Fibroblast of the aortic adventitia (primary cell): ENCODE results near the gene DMRTB1. TPM values are rescaled to one million over a fixed set of nuclear protein-coding genes. Genes with fewer than 3 reads are reported as not detected.
A peak's percentile ranks its signal among the peaks of the same experiment; 100 is the strongest.

ENCODE experiments used
- DNase-seq: peaks from one replicate; pipeline ENCODE4 v3.0.0-alpha.2; 2010; ENCODE audit warnings: low read depth
- H3K4me3 ChIP-seq: 2 replicates; pipeline ENCODE4 v1.5.1; 2011; ENCODE audit warnings: low read depth, mild to moderate bottlenecking, control low read depth, low read length, moderate library complexity
- total RNA-seq: library from RNA; depleted of rRNA; stranded (reverse); fragments of >200 nt; gene quantifications from 2 replicates; pipeline ENCODE4 v1.2.3, GENCODE V29; 2012; ENCODE audit warnings: low replicate concordance
- TF ChIP-seq, protein P1 (sequence below): IDR thresholded peaks from 2 replicates; pipeline ENCODE4 v1.5.1; 2011; ENCODE audit warnings: mild to moderate bottlenecking, low read length, control low read depth, inconsistent platforms; ENCODE audit not compliant: insufficient read depth

The DMRTB1 gene
- total RNA-seq, 1 donor = not detected

DNA sequence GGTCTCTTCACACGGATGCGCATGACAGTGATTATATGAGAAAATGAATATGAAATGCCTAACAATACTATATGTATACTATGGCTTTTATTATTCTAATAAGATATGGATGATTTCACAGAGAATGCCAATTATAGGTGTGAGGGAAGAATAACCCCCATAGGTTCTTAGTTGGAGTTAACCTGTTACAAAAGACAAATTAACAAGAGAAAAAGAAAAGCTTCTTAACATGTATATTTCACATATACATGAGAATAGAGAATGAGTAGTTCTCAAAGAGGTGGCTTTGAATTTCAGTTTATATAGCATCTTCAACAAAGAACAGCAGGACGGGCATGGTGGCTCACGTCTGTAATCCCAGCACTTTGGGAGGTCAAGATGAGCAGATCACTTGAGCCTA is 24.0 kb upstream of the DMRTB1 start:
- TF ChIP-seq, protein P1, sequence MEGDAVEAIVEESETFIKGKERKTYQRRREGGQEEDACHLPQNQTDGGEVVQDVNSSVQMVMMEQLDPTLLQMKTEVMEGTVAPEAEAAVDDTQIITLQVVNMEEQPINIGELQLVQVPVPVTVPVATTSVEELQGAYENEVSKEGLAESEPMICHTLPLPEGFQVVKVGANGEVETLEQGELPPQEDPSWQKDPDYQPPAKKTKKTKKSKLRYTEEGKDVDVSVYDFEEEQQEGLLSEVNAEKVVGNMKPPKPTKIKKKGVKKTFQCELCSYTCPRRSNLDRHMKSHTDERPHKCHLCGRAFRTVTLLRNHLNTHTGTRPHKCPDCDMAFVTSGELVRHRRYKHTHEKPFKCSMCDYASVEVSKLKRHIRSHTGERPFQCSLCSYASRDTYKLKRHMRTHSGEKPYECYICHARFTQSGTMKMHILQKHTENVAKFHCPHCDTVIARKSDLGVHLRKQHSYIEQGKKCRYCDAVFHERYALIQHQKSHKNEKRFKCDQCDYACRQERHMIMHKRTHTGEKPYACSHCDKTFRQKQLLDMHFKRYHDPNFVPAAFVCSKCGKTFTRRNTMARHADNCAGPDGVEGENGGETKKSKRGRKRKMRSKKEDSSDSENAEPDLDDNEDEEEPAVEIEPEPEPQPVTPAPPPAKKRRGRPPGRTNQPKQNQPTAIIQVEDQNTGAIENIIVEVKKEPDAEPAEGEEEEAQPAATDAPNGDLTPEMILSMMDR = no peak
- no peak for DNase-seq
- H3K4me3 ChIP-seq = no peak overlapping the region

DNA sequence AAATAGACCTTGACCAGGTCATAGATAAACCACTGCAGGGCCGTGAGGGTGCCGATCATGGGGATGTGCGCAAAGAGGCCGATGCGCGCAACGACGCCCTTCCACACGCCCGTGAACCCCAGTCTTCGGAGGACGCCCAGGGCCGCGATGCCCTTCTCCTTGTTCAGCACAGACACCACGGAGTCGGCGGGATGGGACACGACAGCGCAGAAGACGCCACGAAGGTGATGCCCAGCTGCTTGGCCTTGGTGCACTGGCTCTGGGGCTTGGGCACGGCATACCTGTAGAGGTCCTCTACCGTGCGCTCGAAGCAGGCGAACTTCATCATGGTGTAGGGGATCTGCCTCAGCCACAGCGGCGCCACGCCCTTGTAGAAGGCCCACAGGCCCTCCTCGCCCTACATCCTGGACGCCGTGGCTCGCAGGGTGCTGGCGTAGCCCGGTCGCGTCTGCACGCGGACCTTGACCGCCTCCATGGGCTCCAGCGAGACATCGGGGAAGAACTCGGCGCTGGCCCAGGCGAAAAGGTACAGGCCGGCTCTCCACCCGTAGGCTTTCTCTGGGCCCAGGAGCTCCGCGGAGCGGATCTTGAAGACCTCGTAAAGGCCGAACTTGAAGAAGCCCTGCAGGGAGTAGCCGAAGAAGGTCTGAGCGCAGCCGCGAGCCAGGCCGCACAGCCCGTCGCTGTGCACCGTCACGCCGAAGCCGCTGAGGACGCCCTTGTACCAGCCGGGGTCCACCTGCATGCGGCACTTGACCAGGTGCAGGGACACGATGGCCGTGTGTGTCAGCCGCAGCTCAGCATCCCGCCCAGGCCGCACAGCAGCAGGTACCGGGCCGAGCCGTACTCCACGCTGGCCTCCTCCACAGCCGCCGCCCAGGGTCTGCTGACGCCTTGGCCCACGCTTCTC is 20.5 kb upstream of the DMRTB1 start:
- DNase-seq = no peak
- TF ChIP-seq, protein P1 = no peak
- no peak overlapping the region for H3K4me3 ChIP-seq

- TF ChIP-seq, protein P1 = no peak
- no peak for DNase-seq
- H3K4me3 ChIP-seq = no peak overlapping the region
Observed at GRCh38 chr1:53439337-53440207, 19.6 kb upstream of the DMRTB1 start.

GRCh38 chr1:53440633-53441032 is 18.6 kb upstream of the DMRTB1 start:
- no peak for DNase-seq
- TF ChIP-seq, protein P1 = no peak
- H3K4me3 ChIP-seq = no peak overlapping the region

DNA sequence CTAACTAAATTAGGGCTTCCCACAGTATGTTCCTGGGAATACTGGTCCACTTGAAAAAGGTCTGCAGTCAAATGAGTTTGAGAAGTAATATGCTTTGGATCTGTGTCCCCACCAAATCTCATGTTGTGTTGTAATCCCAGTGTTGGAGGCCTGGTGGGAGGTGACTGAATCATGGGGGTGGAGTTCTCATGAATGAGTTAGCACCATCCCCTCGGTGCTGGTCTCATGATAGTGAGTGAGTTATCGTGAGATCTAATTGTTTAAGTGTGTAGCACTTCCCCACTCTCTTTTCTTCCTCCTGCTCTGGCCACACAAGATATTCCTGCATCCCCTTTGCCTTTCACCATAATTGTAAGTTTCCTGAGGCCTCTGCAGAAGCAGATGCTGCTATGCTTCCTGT is 16.9 kb upstream of the DMRTB1 start:
- peak; percentile 52 for DNase-seq
- no peak overlapping the region for H3K4me3 ChIP-seq
- TF ChIP-seq, protein P1 = no peak

DNA sequence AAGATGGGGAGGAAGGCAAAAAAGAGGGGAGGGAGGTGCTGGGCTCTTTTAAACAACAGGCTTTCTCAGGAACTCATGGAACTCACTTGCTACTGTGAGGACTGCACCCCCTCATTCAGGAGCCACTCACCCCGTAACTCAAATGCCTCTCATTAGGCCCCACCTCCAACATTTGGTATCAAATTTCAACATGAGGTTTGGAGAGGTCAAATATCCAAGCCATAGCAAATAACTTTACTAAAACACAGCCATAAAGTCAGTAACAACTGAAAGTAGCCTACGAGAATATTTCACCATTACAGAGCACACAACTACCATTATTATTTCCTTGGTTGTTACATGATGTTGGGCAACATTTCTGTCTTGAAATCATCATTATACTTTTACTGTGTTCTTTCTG is 13.1 kb upstream of the DMRTB1 start:
- no peak for DNase-seq
- TF ChIP-seq, protein P1 = no peak
- no peak overlapping the region for H3K4me3 ChIP-seq
